Right lobe of liver (tissue), 4 donors: Measurements from ENCODE around the gene GPC6.

Experiments
- POLR2A ChIP-seq: fragments of 450-650 bp; IDR thresholded peaks from one replicate; pipeline ENCODE4 v1.6.1; 2017; ENCODE audit warnings: antibody characterized with exemption, mild to moderate bottlenecking
- TF ChIP-seq, protein P1 (sequence below), 4 donors: fragments of 200-600 bp in 3 of 4; fragments of 450-650 bp in 1 of 4; IDR thresholded peaks; one replicate each; pipeline versions ENCODE4 v1.5.1 to v1.8.0; 2016 to 2022; ENCODE audit warnings: antibody characterized with exemption in 4 of 4, mild to moderate bottlenecking in 2 of 4
- donor health status: DM: no; HTN: no; CAD: no.
- donor health status: DM: no; HTN: no; CAD: no.
- donor health status: DM: no; HTN: yes; CAD: no.

DNA sequence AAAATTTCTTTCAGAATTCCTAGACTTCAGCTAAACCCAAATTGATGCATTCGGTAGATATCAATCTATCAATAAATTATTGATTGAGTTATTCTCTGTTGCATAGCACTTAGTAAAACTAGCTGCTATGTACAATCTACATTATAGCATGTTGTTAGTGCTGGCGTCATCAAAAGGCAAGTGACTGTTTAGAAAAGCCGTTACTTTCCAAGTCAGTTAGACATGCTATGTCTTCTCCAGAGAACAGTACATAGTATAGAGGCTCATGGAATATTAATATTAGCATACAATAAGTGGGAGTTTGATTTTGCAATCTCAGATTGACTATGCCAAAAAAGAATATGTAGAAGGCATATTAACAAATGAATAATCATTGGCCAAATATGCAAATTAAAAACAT, 1087.3 kb downstream of the GPC6 start:
- no peak for TF ChIP-seq POLR2A
- TF ChIP-seq, protein P1, sequence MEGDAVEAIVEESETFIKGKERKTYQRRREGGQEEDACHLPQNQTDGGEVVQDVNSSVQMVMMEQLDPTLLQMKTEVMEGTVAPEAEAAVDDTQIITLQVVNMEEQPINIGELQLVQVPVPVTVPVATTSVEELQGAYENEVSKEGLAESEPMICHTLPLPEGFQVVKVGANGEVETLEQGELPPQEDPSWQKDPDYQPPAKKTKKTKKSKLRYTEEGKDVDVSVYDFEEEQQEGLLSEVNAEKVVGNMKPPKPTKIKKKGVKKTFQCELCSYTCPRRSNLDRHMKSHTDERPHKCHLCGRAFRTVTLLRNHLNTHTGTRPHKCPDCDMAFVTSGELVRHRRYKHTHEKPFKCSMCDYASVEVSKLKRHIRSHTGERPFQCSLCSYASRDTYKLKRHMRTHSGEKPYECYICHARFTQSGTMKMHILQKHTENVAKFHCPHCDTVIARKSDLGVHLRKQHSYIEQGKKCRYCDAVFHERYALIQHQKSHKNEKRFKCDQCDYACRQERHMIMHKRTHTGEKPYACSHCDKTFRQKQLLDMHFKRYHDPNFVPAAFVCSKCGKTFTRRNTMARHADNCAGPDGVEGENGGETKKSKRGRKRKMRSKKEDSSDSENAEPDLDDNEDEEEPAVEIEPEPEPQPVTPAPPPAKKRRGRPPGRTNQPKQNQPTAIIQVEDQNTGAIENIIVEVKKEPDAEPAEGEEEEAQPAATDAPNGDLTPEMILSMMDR (IDR thresholded peaks at IDR 0.05), result no peak
